NCI-H187 treated with DMSO at 0.1 percent for 48 hours (cell line): ENCODE results near the gene RPS6KA3.
"Not testable (repeated sequence)": the region's sequence is repeated elsewhere in the genome, so short reads cannot be mapped to it uniquely, and the experiment has no call there.

Experiments
- DNase-seq: peaks from one replicate; lab custom pipeline; 2025; lab: John Stamatoyannopoulos, UW

Gene RPS6KA3

DNA sequence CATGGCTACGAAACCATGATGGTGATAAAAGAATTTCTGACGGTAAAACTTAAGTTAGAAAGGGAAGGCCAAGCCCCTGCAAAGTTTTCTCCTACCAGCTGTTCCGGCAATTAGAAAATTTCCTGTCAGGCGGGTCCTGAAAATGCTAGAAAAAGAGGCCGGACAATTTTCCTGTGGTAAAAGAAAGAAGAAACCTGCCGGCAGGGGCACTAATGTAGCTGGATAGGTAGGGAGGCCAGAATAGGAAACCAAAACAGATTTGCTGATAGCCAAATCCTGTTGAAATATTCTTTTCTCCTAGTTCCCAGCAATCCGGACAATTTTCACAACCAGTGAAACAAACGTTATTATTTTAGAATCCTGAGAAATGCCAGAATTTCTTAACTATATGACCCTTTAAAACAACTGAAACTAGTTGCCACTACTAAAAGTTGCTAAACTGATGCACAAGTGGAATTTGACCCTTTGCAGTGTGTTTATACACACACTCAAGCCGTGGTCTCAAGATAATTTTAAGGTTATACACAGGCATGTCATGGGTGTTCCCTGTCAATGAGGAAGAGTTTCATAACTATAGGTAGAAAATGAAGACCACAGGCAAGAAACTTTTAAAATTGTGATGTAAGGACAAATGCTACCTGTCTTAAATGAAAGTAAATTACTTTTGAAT lies 47.7 kb downstream of the RPS6KA3 start:
- DNase-seq, result no peak

DNA sequence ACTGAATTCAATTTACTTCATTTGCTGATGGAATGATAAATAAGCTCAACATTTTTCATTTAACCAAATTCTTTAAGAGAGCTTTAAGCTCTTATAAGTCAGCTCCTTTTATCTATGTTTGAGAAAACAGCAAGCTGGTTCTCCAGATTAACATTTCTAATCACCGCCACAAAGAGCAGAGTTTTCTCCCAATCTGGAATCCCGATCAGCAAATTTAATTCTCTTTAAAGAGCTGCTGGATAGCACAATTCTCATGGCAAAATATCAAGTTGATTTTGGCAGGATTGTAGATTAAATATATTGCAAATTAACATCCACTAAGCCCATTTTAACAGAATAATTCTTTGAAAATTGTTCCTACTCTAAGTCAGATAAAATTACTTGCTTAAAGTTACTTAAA lies 48.8 kb downstream of the RPS6KA3 start:
- DNase-seq, result no peak

DNA sequence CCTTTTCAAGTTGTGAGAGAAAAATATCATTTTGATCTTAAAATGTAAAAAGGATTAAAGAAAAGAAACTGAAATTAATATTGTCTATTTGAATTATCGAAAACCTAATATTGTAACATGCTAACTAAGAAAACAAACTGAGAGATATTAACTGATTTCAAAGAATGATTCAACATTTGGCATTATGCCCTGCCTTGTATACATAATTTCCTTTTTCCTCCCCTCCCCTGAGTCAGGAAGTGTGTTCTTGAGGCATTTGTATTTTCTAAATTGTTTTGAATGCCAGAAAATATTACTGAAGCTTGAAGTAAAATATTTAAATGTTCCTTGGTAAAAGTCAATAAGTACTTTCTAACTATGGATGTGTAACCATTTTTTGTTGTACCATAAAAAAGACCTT lies 49.4 kb downstream of the RPS6KA3 start:
- DNase-seq, result no peak

DNA sequence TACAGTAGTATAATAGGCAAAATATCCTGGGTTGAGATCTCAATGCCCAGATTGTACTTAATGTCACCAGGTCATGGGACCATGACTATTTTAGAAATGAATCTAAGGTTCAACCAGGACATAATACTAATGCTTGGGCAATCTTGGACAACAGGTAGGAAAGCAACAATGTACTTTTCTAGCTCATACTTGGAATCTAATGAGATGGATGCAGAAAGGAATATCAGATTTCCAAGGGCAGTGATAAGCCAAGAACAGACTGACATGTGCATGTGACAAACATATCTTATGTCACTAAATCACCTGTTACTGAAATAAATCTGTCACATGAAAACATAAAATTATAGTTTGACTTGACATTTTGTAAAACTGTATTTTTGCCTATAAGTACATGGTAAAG lies 51.1 kb downstream of the RPS6KA3 start:
- no peak for DNase-seq

DNA sequence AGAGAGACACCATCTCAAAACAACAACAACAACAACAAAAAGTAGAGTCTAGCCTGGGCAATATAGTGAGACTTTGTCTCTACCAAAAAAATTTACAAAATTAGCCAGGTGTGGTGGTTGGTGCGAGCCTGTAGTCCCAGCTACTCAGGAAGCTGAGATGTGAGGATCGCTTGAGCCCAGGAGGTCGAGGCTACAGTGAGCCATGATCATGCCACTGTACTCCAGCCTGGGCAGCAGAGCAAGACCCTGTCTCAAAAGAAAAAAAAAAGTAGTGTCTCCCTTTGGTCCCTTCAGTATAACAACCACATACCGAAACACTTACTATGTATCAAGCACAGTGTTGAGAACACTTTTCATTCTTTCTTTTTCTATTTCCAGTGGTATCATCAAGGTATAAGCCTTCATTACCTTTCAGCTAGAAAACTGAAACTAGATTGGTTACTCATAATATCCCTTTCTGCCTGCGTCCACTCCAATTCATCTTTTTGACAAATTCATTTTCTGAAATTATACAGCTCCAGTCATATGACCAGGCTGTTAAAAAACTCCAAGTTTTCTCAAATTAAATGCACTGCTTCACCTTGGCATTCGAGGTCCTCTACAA lies 54.1 kb downstream of the RPS6KA3 start:
- DNase-seq, result no peak

DNA sequence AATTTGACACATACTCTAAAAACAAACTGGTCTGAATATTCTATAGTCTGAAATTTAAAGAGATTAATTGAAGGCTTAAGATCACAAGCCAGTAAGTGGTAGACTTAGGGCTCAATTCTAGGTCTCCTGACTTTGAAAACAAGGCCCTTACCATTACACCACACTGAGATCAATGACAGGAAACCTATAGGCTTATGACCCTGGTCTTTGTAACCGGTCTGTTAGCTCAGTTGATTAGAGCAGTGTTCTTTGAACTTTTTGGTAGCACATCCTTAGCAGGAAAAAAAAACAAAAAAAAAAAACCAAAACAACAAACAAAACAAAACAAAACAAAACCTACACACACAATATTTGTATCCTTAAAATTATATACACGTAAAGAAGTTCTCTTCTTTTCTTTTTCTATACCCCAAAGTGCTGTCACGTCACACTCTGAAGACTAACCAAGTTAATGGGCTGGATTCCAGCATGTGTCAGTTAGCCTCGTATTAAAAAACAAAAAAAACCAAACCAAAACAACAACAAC lies 55.4 kb downstream of the RPS6KA3 start:
- DNase-seq, result no peak

DNA sequence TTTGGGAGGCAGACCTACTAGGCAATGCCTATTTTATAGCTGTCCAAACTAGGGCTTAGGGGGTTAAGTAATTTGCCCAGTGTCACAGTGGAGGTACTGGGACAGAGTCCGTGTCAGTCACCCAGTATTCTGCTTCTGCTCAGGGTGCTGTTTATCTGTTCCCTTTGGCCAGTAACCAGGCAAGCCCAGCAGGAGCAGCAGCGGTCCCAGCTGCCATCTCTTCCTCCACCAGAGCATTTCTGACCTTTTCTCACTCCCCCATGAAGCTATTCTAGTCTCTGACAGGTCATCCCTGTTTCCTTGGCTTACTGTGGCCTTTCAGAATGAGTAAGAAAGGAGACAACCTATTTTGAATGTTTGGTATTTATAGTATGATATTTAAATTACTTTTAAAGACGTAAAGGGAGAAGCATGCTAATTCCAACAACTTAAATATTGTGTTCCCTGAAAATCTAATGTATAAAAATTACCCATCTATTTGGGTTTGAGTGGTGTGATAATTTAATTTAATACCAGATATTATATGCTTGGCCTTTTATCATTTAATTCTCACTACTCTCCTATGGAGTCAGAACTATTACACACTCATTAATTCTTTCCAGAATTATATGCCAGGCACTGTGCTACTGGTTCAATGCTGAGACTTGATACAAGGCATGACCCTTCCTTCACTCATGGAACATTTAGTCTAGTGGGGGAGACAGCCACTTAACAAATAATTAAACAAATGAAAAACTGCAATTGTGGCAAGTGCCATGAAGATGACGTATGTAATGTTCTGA lies 60.6 kb downstream of the RPS6KA3 start:
- DNase-seq, result no peak

DNA sequence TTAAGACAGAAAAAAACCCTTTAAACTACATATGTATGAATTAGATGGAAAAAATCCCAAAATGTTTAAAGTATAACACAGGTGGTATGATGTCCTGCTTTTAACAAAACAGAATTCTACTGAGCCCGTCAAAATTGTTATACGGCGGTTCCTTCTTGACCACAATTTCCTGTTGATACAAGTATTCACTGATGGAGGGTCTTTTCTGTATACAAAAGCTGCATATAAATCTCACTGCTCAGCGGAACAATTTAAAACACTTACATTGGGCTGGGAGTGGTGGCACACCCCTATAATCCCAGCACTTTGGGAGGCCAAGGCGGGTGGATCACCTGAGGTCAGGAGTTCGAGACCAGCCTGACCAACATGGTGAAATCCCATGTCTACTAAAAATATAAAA lies 62.4 kb downstream of the RPS6KA3 start:
- no peak for DNase-seq

DNA sequence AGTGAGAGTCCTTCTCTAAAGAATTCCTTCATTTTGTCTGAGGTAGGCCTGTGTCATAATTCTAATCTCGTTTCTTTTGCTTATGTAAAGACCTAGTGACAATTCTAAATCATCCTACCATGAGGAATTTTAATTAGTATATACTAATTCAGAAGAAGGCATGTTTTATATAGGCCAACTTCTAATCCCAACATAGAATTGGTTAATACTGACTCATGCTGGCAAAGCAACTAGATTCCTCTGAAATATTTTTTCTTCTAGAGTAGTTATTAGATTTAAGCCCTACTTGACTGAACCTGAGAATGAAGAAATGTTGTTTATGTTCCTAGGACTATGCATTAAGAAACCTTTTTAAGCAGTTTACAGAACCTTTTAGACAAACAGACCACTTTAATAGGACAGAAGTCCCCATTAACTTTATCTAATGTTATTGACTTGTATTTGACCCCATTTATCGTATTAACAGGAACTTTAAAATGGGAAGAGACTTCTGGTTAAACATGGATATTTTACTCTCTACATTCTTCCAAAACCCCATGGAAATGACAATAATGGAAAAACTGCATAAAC lies 69.0 kb downstream of the RPS6KA3 start:
- no peak for DNase-seq

DNA sequence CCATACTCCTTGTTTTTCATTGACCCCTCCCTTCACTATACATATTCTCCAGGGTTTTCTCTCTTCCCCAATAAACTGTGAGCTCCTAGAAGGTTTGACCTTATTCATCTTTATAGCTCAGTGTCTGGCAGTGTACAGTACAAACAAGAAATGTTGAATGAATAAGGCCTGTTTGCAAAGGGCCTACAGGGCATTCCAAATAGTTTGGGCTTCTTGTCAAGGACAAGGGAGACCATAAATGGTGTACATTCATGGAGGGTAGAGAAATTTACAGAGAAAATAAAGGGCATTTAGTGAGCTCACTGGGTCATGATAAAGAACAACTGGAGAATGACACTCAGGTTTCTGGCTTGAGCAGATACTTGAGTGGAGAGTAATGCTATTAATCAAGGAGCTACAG lies 77.5 kb downstream of the RPS6KA3 start:
- DNase-seq, result no peak

DNA sequence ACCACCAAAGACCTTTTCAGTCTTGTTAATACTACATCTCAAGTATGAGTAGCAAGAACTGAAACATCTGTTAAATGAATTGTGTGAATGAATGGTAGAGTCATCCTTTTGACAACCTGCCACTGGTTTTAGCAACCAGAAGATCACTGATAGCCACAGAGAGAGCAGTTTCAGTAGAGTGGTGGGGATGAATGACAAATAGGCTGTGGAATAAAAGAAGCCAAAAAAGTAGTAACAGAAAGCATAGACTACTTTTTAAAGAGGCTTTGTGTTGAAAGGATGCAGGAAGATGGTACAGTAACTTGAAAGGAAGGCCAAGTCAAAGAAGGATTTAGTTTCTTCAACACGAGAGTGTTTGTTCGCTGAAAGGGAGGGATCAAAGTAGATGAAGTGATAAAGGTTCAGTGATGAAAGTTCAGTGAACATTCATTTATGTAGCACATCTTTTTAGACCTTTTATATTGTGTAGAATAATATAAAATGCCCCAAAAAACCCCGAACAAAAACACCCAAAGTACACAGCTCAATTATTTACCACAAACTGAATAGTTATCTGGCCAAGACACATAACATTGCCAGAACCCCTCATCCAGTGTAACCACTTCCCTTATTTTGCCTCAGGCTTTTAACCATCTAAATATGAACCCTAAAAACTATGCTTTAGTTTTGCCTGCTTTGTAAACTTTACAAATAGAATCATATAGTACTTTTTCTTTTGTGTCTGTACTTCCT lies 84.9 kb downstream of the RPS6KA3 start:
- DNase-seq, result no peak

DNA sequence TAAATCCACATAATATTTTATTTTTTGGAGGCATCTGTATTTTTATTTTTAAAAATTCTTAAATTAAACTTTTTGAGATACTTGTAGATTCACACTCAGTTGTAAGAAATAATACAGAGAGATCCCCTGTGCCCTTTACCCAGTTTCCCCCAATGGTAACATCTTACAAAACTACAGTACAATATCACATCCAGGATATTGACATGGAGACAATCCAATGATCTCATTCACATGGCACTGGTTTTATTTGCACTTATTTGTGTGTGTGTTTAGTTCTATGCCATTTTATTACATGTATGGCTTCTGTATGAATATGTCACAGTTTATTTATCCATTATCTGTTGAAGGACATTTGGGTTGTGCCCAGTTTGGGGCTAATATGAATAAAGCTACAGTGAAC lies 89.6 kb downstream of the RPS6KA3 start:
- no peak for DNase-seq

DNA sequence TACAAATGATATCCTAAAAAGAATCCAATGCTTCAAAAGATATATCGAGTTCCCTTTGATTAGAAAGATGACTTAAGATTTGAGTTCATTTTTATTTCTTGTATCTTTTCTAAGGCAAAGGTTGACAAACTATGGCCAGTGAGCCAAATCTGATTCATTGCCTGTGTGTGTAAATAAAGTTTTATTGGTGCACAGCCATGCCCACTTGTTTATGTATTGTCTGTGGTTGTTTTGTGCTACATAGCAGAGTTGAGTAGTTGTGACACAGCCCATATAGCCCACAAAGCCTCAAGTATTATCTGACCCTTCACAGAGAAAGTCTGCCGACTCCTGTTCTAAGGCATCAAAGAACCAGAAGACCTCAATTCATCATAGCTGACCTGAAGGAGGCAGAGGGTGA lies 92.9 kb downstream of the RPS6KA3 start:
- DNase-seq, result no peak

DNA sequence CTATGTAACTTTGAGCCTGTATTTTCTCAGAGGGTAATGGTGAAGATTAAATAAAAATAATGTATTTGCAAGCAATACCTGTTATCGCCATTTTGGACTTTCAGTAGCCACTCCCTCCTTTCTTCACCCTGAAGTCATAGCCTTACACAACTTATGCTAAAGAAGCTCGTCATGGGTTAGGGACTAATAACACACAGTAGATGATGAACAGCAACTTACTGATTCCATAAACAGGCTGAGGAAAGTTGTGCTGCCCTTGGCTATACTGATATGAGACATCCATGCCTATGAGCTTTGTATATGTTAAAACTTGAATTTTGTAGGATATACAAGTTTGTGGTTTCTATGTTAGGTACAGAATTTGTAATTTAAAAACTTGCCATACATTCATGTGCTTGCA lies 93.4 kb downstream of the RPS6KA3 start:
- no peak for DNase-seq

DNA sequence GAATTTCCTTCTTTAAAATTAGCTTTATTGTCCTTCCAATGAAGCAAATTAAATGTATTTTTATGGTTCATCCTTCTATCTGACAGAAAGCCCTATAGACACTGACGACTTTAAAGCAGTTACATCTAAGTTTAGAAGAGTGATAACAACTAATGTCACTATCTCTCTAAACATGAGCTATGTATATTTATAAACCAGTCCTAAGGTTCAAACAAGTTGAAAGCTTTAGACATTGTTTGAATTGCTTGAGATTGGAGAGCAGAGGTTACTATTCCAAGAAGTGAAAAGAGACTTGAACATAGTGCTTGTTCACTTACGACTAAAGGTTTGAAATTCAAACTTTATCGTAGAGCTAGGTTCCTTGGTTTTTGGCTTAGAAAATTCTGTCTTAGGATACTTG lies 94.8 kb downstream of the RPS6KA3 start:
- no peak for DNase-seq

DNA sequence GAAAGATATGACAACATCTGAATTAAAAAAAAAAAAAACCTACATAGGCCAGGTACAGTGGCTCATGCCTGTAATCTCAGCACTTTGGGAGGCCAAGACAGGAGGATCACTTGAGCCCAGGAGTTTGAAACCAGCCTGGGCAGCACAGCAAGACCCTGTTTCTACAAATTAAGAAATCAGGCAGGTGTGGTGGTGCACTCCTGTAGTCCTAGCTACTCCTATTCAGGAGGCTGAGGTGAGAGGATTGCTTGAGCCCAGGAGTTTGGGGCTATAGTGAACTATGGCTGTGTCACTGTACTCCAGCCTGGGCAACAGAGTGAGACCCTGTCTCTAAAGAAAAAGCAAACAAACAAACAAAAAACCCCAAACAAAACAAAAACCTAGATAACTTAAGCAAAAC lies 104.2 kb downstream of the RPS6KA3 start:
- not testable (repeated sequence) for DNase-seq

DNA sequence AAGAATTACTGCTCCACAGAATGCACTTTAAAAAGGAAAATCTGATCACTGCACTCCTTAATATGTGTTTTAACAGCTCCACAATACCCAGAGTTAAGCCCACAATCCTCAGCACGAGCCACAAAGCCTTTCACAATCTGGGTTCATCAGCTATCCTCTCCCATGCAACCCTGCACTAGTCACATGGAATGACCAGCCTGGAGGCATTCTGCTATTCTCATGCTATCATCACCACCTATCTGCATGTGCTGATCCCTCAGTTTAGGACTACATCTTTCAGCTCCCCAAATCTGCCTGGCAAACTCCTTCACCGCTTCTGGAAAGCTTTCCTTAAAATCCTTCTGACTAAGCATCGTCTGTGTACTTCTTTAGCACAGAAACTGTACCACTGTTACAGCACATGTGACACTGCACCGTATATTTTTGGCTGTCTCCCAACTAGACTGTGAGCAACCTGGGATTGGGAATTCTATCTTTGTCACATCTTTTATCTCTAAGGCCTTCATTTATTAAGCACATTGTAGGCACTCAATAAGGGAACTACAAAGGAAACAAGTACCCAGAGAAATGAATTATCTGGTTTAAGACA lies 106.8 kb downstream of the RPS6KA3 start:
- DNase-seq, result no peak

DNA sequence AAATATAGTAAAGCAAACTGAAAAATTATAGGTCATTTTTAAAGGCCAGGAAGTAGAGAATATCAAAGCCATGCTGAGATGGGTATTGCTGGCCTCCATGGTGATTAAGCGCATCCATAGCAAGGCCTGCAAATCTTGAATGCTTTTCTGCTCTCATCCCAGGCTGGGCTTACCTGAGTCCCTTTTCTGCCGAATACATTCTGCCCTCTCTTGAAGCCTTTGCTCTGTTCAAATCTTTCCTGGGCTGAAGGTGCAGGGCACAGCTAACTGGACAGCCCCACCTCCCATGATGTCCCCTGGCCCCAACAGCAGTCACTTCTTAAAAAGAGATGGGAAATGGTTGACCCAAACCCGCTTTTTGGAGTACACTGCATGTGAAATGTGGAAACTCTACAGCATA lies 115.0 kb downstream of the RPS6KA3 start:
- no peak for DNase-seq

DNA sequence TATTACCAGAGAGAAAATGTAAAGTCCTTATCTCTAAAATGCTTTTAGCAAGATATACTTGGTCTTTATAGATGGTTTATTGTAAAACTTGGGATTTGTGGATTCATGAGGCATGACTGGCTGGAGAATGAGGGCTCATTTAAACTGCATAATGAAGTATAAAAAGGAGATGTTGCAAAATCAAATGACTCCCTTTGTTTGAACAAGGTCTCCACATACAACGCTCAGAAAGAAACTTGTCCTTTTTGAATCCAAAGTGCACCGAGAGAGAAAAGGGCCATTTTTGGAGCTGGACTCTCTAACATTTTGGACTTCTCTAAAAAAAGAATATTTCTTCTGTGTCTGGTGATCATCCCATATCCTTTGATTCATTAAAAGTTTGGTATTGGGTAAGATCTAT lies 117.4 kb downstream of the RPS6KA3 start:
- no peak for DNase-seq

DNA sequence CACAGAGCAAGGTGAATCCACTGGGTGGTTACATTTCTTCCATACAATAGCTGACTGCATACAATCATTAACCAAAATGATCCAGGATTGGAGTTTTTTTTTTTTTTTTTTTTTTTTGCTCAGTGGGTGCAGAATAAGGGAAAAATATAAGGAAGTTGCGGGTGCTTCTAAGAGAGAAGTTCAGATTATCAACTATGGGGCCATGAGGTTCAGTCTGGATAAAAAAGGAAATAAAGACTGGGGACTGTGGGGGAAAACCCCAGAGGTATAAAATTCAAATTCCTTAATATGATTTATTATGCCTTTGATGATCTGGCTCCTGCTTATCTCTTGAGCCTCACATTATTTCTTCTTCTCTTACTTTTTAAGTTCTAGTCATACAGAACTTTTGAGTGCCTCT lies 119.1 kb downstream of the RPS6KA3 start:
- no peak for DNase-seq

DNA sequence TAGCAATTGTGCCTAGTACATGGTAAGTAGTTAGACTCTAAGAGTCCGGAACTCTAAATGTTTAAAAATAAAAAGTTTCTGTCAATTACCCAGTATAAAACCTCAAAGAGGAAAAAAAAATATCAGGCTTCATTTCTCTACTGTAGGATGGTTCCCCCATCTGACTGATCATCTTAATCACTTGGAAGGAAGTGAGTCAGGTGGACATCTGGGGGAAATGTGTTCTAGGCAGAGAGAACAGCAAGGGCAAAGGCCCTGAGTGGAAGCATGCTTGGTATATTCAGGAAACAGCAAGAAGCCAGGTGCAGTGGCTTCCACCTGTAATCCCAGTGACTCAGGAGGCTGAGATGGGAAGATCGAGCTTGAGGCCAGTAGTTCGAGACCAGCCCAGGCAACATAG lies 122.2 kb downstream of the RPS6KA3 start:
- DNase-seq, result no peak

DNA sequence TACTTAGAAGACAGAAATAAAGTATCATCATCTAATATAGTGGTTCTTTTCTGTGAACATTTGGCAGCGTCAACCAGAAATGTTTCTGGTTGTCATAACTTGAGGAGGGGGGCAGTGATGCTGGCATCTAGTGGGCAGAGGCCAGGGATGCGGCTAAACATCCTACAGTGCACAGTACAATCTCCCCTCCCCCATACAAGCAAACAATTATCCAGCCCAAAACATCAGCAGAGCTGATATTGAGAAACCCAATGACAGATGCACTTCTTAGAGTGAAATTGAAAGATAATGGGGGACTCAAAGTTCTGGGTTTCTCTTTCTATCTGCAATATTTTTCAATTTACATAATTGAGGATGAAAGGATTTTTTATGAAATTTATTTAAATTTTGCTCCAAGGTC lies 123.1 kb downstream of the RPS6KA3 start:
- no peak for DNase-seq
